ENCODE measurements around the gene RNF112.

DNA sequence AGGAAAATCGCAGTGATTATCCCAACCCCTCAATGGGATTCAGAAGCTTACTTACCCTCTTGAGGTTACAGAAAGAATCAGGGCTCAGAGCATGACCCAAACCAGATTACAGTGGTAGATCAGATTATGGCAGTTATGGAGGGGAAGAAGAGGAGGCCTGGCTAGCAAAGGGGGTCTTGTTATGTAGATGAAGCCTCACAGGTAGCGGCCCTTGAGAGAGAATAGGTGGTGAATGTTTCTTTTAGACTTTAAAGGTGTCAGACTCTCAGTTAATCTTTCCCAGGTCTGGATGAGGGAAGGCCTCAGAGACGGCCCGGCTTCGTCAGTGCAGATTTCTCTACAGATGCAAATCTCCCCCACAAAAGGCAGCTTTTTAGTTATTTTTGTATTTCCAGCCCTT lies 15.6 kb downstream of the RNF112 start:
- TF ChIP-seq EZH2 (IDR thresholded peaks at IDR 0.05; ENCODE audit: insufficient read depth, poor library complexity, severe bottlenecking) (no peak), EZH2phosphoT487 (IDR thresholded peaks at IDR 0.05; ENCODE audit: insufficient read depth, low read depth) (no peak)

Measured in GM23248 (cell line).